Tibial artery (tissue), 4 donors: ENCODE measurements around the gene CAMK2G.
A peak's percentile ranks its signal among the peaks of the same experiment; 100 is the strongest.
"Not testable (repeated sequence)": the region's sequence is repeated elsewhere in the genome, so short reads cannot be mapped to it uniquely, and the experiment has no call there.

ENCODE experiments used
- DNase-seq, 2 donors: peaks; one replicate each; pipeline ENCODE4 v3.0.0-alpha.2; 2019
- H3K27ac ChIP-seq, 2 donors: fragments of 200-600 bp; sonication (generic) in 1 of 2; 1 replicate in 1 of 2; 2 replicates in 1 of 2; pipeline ENCODE4 v1.5.1; 2018 to 2019; ENCODE audit warnings: mild to moderate bottlenecking in 1 of 2
- H3K27me3 ChIP-seq, 2 donors: fragments of 200-600 bp; sonication (generic) in 1 of 2; one replicate each; pipeline versions ENCODE4 v1.5.1 to v1.6.0; 2016 to 2019
- H3K36me3 ChIP-seq, 3 donors: fragments of 200-600 bp; sonication (generic) in 2 of 3; one replicate each; pipeline ENCODE4 v1.5.1; 2016 to 2019; ENCODE audit warnings: mild to moderate bottlenecking in 2 of 3
- H3K4me1 ChIP-seq, 4 donors: fragments of 200-600 bp; sonication (generic) in 2 of 4; 1 replicate in 3 of 4; 2 replicates in 1 of 4; pipeline ENCODE4 v1.5.1; 2016 to 2019
- H3K4me3 ChIP-seq, 2 donors: fragments of 200-600 bp; sonication (generic) in 1 of 2; 1 replicate in 1 of 2; 2 replicates in 1 of 2; pipeline ENCODE4 v1.5.1; 2018 to 2019; ENCODE audit warnings: mild to moderate bottlenecking in 2 of 2
- H3K9me3 ChIP-seq, 3 donors: fragments of 200-600 bp; sonication (generic) in 1 of 3; one replicate each; pipeline ENCODE4 v1.5.1; 2016 to 2019
- intact Hi-C: fragments of 100-400 bp; cut with DNase I; formaldehyde crosslinking; loops from one replicate; pipeline ENCODE4 v1.15.0; 2023; ENCODE audit warnings: low total_unique reads
- TF ChIP-seq, protein P1 (sequence below), 2 experiments: fragments of 200-600 bp in 1 of 2; fragments of 450-650 bp in 1 of 2; IDR thresholded peaks; one replicate each; pipeline ENCODE4 v1.5.1; 2017 to 2019; ENCODE audit warnings: antibody characterized with exemption in 2 of 2, mild to moderate bottlenecking in 1 of 2, moderate library complexity in 1 of 2

CAMK2G gene

DNA sequence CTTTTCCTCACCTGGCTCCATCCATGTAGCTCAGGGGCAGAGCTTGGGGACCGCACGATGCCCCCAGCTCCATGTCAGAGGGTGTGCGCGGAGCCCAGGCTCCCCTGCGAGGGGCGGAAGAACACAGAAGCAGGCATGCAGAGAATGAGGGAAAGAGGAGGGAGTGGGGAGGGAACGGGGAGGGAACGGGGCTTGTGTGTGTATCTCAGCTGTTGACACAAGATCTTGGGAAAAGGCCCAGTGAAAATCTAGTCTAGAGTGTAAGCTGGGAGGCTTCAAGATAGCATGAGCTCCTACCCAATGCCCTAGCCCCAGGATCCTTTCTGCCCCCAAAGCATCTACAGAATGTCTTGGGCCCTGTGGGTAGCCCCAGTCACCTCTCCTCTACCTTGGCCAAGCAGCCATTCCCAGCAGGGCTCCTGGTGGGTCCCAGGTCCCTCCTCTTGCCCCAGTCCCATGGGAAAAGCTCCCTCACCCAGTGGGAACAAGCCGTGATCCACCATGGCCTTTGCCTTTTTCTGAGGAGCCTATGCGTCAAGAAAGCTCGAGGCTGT, 37.9 kb downstream of the CAMK2G start:
- H3K9me3 ChIP-seq = no peaks in the 10 kb centered on the region
- TF ChIP-seq, protein P1, sequence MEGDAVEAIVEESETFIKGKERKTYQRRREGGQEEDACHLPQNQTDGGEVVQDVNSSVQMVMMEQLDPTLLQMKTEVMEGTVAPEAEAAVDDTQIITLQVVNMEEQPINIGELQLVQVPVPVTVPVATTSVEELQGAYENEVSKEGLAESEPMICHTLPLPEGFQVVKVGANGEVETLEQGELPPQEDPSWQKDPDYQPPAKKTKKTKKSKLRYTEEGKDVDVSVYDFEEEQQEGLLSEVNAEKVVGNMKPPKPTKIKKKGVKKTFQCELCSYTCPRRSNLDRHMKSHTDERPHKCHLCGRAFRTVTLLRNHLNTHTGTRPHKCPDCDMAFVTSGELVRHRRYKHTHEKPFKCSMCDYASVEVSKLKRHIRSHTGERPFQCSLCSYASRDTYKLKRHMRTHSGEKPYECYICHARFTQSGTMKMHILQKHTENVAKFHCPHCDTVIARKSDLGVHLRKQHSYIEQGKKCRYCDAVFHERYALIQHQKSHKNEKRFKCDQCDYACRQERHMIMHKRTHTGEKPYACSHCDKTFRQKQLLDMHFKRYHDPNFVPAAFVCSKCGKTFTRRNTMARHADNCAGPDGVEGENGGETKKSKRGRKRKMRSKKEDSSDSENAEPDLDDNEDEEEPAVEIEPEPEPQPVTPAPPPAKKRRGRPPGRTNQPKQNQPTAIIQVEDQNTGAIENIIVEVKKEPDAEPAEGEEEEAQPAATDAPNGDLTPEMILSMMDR (IDR thresholded peaks at IDR 0.05) = no peak
- H3K27ac ChIP-seq = peak overlapping the region in 1 of 2 donors; percentile 55
- no peak for DNase-seq
- H3K36me3 ChIP-seq = peaks cover 53 to 85% (median 83%) of the 10 kb centered on the region in 3 donors
- H3K27me3 ChIP-seq = no peaks in the 10 kb centered on the region
- no peak overlapping the region for H3K4me3 ChIP-seq
- peaks cover 0 to 7% (median 3%) of the 10 kb centered on the region in 4 donors for H3K4me1 ChIP-seq
- intact Hi-C loops = no loop called here

DNA sequence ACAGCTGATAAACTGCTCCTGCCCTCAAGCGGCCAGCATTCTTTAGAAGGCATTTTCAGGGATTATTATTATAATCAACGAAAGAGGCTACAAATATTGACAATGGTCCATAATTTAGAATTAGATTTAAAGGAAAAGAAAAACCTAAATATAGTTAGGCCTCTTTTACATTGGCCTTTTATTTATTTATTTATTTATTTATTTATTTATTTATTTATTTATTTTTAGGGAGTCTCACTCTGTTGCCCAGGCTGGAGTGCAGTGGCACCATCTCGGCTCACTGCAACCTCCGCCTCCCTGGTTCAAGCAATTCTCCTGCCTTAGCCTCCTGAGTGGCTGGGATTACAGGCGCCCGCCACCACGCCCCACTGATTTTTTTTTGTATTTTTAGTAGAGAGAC, 45.3 kb downstream of the CAMK2G start:
- H3K4me1 ChIP-seq, H3K4me3 ChIP-seq, DNase-seq, H3K27me3 ChIP-seq, H3K27ac ChIP-seq, H3K9me3 ChIP-seq, intact Hi-C loops: not testable (repeated sequence)
- peaks cover 40 to 78% (median 59%) of the 10 kb centered on the region in 3 donors for H3K36me3 ChIP-seq

DNA sequence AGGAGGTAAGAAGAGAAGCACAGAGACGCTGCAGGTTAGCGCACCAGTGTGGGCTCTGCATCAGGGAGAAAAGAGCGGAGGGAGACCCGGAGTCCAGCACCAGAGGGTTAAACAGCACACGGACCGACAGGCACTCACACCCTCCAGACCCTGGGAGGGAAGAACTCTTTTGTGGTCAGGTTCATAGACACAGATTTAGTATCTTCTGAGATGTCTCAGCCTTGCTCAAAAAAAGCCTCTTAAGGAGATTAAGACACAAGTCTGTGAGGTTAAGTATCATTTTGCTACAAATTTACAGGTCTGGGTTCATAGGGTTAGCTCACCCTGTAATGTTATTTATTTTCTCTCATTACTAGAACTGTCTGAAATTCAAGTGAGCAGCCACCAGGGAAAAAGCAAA, 46.2 kb downstream of the CAMK2G start:
- Histone ChIP-seq H3K4me3 (no peak overlapping the region), H3K27ac (no peak overlapping the region), H3K9me3 (no peaks in the 10 kb centered on the region), H3K36me3 (peaks cover 49 to 86% (median 67%) of the 10 kb centered on the region in 3 donors), H3K27me3 (no peaks in the 10 kb centered on the region), H3K4me1 (no peaks in the 10 kb centered on the region)
- TF ChIP-seq, protein P1 (IDR thresholded peaks at IDR 0.05) = no peak
- intact Hi-C loops = no loop called here
- no peak for DNase-seq

DNA sequence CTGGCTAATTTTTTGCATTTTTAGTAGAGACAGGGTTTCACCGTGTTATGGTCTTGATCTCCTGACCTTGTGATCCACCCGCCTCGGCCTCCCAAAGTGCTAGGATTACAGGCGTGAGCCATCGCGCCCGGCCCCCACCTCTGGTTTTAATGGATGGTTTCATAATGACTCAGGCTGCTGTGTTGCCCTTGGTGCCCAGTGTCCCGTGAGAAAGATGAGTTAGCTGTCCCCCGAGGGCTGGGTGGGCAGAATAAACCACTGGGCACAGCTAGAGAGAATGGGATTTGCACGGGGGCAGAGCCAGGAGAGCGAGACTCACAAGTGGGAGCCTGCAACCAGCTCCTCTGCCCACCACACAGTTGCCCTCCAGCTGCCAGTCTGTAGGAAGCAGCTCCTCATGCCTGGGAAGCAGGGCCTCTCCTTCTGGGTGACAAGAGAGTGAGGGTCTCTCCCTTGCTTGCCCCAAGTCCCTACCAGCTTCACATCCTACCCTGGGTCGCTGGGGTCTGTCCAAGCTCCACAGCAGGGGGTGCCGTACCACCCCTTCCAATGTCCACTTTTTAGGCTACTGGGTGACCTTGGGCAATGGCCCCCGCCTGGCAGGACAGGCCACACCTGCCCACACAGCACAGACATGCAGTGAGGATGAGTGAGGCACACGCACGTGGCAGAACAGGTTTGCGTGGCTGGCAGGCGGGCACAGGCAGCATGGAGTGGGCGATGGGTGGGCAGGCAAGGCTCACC, 46.8 kb downstream of the CAMK2G start:
- intact Hi-C loops = no loop called here
- H3K4me3 ChIP-seq = no peak overlapping the region
- no peak for DNase-seq
- peaks cover 55 to 91% (median 68%) of the 10 kb centered on the region in 3 donors for H3K36me3 ChIP-seq
- H3K27ac ChIP-seq = no peak overlapping the region
- H3K27me3 ChIP-seq = no peaks in the 10 kb centered on the region
- no peaks in the 10 kb centered on the region for H3K9me3 ChIP-seq
- TF ChIP-seq, protein P1 (IDR thresholded peaks at IDR 0.05) = no peak
- H3K4me1 ChIP-seq = no peaks in the 10 kb centered on the region

DNA sequence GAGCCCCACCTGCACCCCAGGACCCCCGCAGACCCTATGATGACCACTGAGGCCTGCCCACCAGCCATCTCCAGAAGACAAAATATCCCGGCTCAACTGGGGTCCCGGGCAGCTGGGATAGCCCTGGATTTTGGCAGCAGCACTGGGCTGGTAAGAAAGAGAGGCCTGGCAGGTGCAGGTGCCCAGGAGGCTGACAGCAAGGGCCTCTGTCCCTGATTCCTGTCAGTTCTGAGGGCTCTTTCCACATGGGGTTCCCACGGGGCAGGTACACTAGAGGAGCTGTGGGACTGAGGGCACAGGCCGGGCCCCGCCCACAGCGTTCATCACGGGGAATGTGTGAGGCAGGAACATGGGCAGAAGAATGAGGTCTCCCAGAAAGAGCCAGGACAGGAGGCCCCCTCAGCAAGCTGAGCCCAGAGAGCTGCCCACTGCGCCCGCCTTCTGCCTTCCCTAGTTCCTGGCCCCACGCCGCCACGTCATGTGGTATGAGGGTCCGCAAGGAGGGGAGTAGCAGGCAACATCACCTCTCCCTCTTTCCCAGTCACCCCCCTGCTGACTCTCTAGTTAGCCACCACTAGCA, 50.1 kb downstream of the CAMK2G start:
- Histone ChIP-seq H3K4me3 (no peak overlapping the region), H3K27ac (no peak overlapping the region), H3K36me3 (peaks cover 66 to 84% (median 77%) of the 10 kb centered on the region in 3 donors), H3K9me3 (no peaks in the 10 kb centered on the region), H3K4me1 (peaks cover 0 to 9% (median 6%) of the 10 kb centered on the region in 4 donors), H3K27me3 (no peaks in the 10 kb centered on the region)
- no peak for DNase-seq
- TF ChIP-seq, protein P1 (IDR thresholded peaks at IDR 0.05) = no peak
- intact Hi-C loops = no loop called here

DNA sequence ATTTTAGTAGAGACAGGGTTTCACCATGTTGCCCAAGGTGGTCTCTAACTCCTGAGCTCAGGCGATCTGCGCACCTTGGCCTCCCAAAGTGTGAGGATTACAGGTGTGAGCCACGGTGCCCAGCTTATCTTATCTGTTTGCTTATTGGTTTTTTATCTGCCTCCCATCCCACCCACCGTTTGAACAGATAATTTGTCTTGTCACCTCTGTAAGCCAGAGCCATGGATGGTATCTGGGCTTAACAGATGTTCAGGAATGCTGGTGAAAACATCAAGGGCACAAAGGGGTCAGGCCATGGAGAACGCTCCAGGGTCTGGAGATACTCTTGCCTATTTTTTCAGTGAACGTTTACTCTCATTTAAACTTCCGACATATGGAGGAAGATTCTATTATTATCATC, 51.0 kb downstream of the CAMK2G start:
- no peaks in the 10 kb centered on the region for H3K27me3 ChIP-seq
- TF ChIP-seq, protein P1 (IDR thresholded peaks at IDR 0.05) = no peak
- no peak for DNase-seq
- intact Hi-C loops = no loop called here
- no peaks in the 10 kb centered on the region for H3K9me3 ChIP-seq
- H3K4me1 ChIP-seq = peaks cover 0 to 13% (median 6%) of the 10 kb centered on the region in 4 donors
- H3K4me3 ChIP-seq = no peak overlapping the region
- H3K36me3 ChIP-seq = peaks cover 68 to 87% (median 78%) of the 10 kb centered on the region in 3 donors
- no peak overlapping the region for H3K27ac ChIP-seq
